Activated T-cell treated with anti-CD3 and anti-CD28 coated beads for 24 hours (primary cell): Measurements from ENCODE around the gene PBX1.
"Not testable (repeated sequence)": the region's sequence is repeated elsewhere in the genome, so short reads cannot be mapped to it uniquely, and the experiment has no call there.

Source experiments
- DNase-seq: peaks from one replicate; pipeline ENCODE4 v3.0.0-alpha.2; 2020; ENCODE audit warnings: low read depth

PBX1 gene

GRCh38 chr1:164589961-164590507 is 31.1 kb downstream of the PBX1 start:
- no peak for DNase-seq

- no peak for DNase-seq
Observed at GRCh38 chr1:164590592-164590991, 31.6 kb downstream of the PBX1 start.

- DNase-seq, result no peak
Observed at GRCh38 chr1:164591858-164592257, 32.9 kb downstream of the PBX1 start.

GRCh38 chr1:164592634-164593033 is 33.6 kb downstream of the PBX1 start:
- DNase-seq, result no peak

- DNase-seq, result no peak
Observed at GRCh38 chr1:164595212-164595611, 36.2 kb downstream of the PBX1 start.

- DNase-seq, result no peak
Observed at GRCh38 chr1:164596172-164596571, 37.2 kb downstream of the PBX1 start.

- DNase-seq, result no peak
Observed at GRCh38 chr1:164598719-164599118, 39.7 kb downstream of the PBX1 start.

- no peak for DNase-seq
Observed at GRCh38 chr1:164599272-164599671, 40.3 kb downstream of the PBX1 start.

GRCh38 chr1:164601399-164602100 is 42.6 kb downstream of the PBX1 start:
- no peak for DNase-seq

- DNase-seq, result no peak
Observed at GRCh38 chr1:164602101-164602422, 43.1 kb downstream of the PBX1 start.

GRCh38 chr1:164602480-164603093 is 43.6 kb downstream of the PBX1 start:
- no peak for DNase-seq

GRCh38 chr1:164603805-164604204 is 44.8 kb downstream of the PBX1 start:
- not testable (repeated sequence) for DNase-seq

GRCh38 chr1:164604541-164604940 is 45.6 kb downstream of the PBX1 start:
- DNase-seq, result no peak

GRCh38 chr1:164605254-164606091 is 46.5 kb downstream of the PBX1 start:
- DNase-seq, result no peak

GRCh38 chr1:164607351-164607750 is 48.4 kb downstream of the PBX1 start:
- DNase-seq, result no peak

- no peak for DNase-seq
Observed at GRCh38 chr1:164608651-164609057, 49.7 kb downstream of the PBX1 start.

- DNase-seq, result no peak
Observed at GRCh38 chr1:164609089-164609488, 50.1 kb downstream of the PBX1 start.

- no peak for DNase-seq
Observed at GRCh38 chr1:164610538-164611222, 51.7 kb downstream of the PBX1 start.

- DNase-seq, result no peak
Observed at GRCh38 chr1:164611754-164612642, 53.0 kb downstream of the PBX1 start.

- no peak for DNase-seq
Observed at GRCh38 chr1:164613176-164613575, 54.2 kb downstream of the PBX1 start.

GRCh38 chr1:164614316-164614715 is 55.3 kb downstream of the PBX1 start:
- DNase-seq, result no peak
